NCI-H446 (cell line): ENCODE data around the gene NT5C2.

ENCODE experiments used
- DNase-seq, 2 experiments: peaks; one replicate each; lab custom pipeline; 2025; lab: John Stamatoyannopoulos, UW

The NT5C2 gene

DNA sequence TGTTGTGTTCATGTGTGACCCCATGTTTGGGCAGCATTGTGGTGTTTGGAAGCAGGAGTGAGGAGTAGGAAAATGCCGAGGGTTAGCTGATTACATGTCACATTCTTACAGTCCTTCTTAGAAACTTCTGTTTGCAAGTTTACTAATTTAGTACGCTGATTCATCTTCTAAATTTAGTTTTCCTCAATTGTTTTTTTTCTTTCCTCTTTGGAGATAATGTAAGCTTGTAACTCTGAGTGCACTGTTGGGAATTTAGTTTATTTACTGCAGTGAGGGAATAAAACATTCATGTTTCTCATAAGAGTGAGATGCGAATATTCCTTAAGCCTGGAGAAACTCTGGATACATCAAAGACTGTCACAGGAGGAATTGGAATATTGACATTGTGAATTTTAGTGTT lies 135.0 kb downstream of the NT5C2 start:
- no peak for DNase-seq

DNA sequence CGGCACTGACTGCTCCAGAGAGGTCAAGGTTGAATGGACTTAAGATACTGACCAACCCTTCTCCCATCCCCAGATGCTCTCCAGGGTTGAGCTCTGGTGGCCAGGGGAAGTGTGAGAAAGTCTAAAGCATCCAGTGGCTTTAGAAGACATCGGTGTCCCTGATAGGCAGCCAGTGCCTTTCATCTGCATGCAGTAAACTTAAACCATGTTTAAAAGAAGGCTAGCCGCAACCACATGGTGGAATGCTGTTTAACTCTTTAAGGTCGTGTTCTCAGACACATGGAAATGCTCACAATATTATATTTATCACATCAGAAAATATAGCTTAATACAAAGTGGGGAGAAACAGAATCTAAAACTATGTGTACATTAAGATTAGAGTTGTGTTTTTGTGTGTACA lies 138.0 kb downstream of the NT5C2 start:
- no peak for DNase-seq

DNA sequence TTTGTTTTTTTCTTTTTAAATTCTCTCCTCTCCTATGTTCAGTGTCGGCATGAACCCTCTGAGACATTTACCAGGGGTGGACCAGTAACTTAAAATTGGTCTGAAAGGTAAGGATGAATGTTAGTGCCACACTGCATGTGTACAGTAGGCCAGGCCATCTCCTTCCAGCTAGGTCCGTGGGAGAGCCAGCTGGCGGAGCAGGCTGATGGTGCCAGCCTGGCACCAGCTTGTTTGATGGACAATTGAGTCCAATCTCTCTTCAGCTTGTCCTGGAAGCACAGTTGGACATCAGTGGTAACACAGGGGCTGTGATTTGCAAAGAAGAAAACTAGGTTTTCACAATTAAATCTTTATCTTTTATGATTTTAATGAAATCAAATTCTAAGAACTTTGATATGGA lies 138.5 kb downstream of the NT5C2 start:
- DNase-seq, result no peak

DNA sequence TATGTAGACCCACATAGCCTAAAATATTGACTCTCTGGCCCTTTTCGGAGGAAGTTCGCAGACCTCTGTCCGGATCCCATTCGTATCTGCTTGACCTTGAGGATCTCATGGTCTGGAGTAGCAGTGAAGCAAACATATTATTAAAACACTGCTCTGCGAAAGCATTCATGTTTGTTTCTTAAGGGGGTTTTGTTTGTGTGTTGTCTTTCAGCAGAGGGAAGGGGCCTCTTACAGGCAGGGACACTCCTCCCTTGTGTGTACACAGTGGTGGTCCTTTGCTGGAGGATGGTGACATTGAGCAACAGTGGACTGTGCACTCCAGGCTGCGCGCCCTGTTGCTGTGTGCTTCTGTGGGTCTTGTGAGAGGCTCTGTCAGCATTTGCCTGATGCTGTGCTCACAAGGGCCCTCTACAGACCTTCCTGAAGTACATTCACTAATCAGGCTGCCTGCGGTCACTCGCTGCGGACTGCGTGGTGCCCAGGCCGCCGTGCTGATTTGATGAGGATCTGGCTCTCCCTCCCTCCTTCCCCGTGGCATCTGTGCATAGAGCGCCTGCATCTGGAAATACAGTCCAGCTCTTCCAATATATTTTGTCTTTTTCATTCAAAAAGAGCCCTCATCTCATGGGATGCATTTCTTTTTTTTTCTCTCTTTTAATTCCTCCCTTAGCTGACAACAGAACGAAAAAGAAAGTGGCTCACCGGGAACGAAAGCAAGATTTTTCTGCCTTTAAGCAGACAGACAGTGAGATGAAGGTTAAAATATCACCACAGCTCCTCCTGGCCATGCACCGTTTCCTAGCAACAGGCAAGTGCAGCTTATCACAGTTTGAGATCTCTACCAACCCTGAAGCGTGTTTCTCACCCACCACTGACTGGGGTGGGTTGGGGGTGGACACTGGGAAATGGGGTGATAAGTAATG lies 139.2 kb downstream of the NT5C2 start:
- no peak for DNase-seq

DNA sequence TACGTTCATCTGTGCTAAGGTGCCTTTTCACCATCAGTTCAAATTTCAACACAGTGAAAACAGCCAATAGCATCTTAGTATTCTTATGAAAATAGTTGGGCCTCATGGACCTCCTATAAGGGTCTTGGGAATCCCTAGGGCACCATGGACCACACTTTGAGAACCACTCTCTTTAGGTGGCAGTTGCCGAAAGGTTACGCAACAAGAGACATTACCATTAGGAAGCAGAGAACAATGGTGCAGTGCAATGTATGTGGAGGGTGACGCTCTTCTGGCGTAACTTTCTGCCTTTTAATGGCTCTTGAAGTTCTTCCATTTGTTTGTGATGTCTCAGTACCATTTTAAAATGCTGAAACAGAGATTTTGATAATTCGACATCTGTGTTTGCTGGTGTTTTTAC lies 143.8 kb downstream of the NT5C2 start:
- DNase-seq, result no peak

DNA sequence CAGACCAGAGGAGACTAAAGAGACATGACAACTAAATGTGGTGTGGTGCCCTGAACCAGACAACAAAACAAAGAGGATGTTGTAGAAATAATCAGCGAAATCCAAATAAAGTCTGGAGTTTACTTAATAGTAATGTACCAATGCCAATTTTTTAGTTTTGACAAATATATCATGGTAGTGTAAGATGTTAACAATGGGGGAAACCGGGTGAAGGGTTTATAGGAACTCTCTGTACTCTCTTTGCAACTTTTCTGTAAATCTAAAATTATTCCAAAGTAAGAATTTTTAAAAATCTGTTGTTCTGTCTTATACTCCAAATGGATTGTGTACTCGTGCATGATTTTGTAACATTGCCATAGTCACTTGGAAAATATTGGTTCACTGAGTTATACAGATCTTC lies 145.7 kb downstream of the NT5C2 start:
- DNase-seq, result no peak

DNA sequence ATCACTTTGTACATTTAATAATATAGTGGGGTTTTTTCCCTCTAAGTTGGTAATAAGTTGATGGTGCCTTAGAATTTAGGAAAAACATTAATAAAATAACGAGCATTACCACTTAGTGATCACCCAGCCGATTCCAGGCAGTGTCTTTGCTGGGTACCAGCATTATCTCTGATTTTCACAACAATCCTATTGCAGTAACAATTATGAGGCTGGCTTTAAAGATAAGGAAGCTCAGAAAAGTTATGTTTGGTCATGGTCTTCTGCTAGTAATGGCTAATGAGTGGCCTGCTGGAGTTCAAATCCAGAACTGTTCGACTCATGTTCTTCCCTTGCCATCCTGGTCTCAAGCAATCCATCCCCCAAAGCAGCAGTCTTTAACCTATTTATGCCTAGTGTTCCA lies 147.1 kb downstream of the NT5C2 start:
- no peak for DNase-seq

DNA sequence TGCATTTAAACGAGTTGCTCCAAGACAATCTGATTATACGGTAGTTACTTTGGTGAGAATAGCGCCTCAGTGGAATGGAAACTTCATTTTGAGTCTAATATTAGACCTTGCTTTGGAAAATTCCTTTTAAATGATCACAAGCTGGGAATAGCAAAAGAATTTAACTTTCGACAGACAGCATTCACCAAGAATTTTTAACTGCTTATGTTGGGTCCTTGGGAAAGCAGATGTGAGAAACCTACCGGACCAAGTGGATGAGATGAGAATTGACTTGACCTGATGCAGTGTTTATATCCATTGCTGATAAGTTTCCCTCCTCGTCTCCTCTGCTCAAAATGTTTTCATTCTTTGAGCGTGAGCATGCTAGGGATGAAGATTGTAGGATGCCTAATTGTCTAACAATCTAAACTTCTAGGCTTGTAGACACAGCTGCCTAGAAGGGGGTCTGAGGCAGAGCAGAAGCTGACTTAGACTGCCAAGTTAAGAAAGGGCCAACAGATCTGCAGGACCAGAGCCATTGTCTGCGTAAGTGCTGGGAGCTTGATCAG lies 148.1 kb downstream of the NT5C2 start:
- DNase-seq, result no peak

DNA sequence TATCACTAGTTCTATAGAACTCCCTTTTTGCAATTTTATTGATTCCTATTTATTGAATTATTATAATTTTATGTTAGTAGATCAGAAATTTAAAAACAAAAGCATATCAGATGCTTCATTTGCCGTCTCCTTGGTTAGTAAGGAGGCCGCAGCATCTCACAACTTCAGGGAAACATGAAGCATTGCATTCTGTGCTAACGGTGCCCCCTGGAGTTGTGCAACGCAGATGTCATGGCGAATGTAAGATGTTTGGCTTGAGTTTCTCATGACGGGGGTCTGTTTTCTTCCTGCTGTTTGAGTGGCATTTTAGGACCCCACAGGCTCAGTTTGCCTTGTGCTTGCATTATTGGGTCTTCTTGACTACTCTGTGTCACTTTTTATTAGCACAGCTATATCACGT lies 150.2 kb downstream of the NT5C2 start:
- no peak for DNase-seq

DNA sequence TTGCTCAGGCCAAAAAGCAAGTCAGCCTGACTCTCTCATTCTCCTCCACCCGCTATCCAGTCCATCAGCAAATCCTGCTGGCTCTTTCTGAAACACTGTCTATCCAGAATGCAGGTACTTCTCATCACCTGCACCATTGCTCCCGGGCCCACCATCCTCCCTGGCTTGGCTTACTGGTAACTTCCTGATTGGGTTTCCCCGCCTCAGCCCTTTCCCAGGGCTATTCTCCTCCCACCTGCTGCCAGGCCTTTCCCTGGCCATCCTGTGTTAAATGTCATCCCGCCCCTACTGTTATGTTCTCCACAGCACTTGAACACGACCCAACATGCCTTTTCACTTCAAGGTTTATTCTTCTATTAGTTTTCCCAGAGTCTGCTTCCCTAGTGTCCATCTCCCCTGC lies 150.9 kb downstream of the NT5C2 start:
- DNase-seq, result no peak

DNA sequence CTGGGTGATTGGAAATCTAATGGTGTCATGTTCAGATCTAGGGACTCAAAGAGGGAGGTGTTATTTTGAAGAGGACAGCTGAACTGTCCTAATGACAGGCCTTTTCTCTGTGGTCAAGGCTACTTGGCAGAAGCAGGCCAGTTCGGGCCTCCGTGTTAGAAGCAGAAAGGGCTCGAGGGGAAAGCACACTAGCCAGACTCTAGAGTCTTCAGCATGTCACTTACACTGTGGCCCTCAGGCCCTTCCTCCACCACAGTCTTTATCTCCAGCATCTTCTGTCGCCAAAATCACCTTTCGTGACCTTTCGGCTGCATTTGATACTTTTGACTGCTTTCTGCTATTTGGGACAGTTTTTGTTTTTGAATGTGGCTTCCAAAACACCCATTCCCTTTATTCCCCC lies 151.7 kb downstream of the NT5C2 start:
- no peak for DNase-seq

DNA sequence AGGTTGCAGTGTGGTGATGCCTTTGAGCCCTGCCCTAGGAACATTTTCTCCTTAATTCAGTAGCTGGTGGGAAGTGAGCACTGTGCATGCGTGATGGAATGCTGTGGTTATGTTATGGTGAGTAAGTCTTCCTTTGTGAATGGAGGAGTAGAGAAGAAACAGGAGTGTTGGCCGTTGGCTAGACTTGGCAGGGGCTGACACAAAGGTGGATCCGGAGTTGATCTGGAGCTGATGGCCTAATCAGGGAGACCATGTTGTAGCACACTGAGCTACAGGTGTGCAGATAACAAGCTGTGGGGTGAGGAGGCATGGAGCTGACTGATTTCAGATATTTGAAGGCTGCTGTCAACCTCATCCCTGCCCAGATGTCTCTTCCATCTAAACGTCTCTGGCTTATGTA lies 152.7 kb downstream of the NT5C2 start:
- no peak for DNase-seq

DNA sequence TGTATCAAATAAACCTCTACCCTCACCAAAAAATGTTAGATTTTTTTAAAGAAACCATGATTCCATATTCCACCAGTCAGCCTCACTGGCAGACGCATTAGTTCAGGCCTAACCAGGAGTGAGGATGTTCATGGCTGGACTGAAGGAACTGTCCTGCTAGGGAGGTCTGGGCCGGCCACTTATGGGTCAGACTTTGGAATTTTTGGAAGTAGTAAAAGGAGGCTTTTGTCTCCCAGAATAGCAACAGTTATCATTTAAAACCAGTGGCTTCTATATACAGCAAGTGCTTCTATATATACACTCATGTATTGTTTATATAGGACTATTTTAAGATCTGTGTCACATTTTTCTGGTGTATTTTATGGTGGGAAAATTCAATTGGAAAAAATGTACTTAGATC lies 154.5 kb downstream of the NT5C2 start:
- no peak for DNase-seq
